GM04503 (cell line): Measurements from ENCODE around the gene SIRT7.

Experiments
- DNase-seq: peaks from one replicate; pipeline ENCODE4 v3.0.0-alpha.2; 2012; ENCODE audit warnings: low read depth

SIRT7 gene

DNA sequence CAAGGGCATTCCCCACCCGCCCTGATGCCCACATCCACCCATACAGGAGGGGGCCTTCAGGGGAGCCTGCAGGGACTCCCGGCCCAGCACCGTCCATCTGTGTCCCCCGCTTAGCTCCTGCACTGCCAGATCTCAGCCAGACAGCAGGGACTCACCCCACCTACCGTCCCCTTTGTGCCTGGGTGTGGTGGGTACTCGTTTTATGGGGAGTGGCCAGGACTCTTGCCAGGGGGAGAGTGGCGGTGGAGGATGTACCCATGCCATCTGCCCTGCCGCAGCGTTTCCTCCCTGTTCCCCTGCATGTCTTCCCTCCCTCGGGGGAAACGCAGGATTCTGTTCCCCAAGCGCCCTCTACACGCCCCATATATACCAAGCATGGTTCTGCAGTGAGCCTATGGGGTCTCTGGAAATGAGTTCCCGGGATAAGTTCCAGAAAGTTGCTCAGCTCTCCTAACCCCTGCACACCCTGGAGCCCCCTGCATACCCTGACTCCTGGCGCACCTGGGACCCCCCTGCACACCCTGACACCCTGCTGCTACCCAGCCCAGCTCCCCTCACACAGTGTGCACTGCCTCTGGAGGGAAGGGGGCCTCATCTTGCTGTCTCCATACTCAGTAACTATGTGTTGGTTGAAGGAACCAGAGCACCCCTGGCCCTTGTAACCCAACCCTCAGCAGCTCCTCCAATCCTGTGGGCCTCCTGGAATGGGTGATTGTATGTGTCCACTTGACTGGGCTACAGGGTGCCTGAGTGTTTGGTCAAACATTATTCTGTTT is 13.8 kb upstream of the SIRT7 start:
- DNase-seq, result no peak

DNA sequence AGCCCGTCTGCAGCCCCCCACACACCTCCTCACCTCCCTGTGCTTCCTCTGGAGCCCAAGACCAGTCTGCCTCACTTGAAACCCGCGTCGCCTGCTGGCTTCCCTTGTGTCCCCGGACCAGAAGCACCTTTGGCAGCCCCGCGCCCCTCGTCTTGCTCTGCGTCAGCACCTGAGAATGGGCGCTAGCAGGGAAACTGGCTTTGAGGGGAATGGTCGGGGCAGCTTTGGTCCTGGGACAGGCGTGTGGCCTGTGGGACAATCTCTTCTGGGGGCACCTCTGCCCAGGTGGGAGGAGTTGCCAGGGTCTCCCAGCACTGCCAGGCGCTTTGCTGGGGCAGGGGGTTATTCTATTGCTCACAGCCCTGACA is 13.2 kb upstream of the SIRT7 start:
- DNase-seq, result no peak

DNA sequence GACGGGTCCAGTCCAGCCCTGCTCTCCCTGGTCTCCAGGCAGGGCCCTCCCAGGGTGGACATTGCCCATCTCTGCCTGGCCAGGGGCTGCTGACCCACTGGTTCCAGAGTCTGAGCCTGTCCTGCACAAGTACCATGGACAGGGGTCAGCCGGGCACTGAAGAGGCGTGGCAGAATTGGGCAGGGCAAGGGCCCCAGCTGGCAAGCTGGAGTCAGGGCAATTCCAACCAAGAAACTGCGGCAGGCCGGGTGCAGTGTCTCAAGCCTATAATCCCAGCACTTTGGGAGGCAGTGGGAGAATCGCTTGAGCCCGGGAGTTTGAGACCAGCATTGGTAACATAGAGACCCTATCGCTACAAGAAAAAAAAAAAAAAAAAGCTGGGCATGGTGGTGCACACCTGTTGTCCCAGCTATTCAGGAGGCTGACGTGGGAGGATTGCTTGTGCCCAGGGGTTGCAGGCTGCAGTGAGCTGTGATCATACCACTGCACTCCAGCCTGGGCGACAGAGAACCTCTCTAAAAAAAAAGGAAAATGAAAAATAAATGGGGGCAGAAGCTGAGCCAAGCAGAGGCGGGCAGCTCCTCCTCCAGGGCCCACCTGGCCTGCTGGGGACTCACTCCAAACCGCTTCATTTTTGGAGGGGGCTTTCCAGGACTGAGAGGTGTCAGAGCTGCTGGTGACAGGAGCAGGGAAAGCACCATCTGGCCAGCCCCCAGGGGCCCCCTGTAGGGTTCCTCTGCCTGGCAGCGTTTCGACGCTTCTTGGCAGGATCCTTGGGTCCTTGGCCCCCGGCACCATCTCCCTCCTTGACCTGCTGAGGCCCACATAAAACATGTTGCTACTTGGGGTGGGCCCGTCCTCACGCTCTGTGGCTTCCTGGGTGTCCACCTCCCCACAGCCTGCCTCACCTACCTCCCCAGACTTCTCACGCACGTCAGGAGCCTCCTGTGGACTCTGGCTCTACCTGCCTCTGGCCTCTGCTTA is 12.5 kb upstream of the SIRT7 start:
- DNase-seq, result no peak

DNA sequence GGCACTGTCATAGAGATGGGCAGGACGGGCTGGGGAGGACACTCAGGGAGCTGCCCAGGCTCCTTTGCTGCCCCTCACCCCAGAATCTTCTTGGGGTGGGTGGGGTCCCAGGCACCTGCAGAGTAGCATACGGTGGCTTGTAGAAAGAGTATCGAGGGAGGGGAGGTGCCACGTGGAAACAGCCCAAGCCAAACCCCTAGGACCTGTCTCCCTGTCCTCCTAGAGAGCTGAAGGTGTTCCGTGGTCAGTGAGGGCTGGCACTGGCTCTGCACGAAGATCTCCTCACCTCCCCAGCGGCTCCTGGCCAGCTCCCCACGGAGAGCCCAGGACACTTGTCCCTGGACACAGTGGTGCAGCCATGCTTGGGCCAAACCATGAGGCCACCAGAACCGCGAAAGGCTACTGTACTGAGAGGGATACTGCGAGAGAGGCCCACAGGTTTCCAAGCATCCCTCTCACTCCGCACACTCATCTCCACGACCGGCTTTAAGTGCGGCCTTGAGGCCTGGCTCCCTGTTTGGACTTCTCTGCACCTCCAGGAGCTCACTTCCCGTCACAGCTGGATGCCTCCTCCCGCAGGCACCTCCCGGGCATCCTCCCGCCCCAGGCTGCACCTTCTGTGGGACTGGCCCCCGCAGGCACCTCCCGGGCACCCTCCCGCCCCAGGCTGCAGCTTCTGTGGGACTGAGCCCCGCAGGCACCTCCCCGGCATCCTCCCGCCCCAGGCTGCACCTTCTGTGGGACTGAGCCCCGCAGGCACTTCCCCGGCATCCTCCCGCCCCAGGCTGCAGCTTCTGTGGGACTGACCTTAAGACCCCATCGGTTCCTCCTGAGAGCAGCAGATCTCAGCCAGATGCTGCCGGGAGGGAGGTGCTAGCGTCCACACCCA is 11.5 kb upstream of the SIRT7 start:
- no peak for DNase-seq

DNA sequence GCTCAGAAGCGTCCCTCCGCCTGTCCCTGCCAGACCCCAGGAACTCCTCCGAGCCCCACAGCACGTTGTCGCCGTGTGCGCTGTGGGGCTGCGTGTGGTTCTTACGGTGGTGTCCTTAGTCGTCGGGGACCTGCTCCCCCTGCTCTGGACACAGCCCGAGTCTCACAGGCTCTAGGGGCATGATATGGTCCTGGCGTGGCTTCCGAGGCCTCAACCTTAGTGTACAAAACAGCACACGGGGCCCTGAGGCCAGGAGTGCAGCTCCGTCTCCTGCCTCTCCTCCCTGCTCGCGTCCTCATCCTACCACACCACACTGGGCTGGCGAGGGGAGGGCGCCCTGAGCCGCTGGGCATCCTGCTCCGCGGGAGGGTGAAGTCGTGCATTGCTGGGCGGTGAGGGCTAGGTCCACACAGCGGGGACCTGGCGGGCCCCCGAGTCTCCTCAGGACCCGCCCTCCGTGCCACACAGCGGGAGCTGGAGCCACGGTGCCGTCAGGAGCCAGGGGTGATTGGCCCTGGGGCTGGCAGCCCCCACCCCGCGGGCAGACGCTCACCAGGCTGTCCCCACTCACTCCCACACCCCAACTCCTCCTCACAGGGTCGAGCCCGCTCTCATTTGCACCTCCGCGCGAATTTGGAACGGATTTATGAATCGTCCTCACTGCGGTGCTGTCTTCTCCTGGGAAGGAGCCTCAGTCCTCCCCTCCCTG is 10.7 kb upstream of the SIRT7 start:
- DNase-seq, result no peak

DNA sequence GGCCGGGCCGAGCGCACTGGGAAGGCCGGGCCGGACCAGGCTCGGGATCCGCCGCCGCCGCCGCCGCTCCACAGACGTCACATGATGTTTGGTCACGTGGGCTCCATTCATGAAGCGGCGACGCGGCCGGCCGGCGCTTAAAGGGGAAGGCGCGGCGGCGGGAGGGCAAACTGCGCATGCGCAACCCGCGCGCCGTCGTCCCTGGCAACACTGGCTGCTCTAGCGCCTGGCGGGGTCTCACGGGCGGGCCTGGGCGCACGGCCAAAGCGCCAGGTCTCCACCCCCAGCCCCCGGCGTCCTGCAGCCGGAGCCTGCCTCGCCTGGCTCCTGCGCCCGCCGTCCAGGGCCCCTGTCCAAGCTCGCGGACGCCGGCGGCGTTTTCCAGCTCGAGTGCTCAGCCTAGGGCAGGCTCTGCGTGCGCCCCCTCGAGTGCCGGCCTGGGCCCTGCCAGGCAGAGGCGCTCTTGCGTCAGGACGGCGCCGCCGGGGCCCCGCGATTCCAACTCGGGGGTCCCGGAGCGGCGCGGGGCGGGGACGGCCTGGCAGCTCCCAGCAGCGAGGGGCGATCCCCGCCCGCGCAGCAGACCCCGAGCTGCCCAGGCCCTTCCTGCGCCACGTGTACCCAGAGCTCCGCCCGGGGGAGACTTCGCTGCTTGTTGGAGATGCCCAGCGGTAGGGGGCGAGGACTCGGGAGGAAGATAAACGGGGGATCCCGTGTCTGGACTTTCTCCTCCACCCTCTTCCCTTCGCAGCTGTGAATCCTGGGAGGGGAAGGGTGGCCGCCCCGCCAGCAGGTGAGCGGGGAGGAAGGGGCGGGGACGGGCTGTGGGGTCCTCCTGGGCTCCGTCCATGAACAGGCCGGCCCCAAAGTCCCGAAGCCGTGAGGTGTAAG is 9.9 kb upstream of the SIRT7 start, which contains the start of gene MAFG:
TSS of gene MAFG (minus strand) at position 83 of the 891 bp plus-strand sequence. CDS start 4,550 bp downstream, outside the sequence.
- no peak for DNase-seq

DNA sequence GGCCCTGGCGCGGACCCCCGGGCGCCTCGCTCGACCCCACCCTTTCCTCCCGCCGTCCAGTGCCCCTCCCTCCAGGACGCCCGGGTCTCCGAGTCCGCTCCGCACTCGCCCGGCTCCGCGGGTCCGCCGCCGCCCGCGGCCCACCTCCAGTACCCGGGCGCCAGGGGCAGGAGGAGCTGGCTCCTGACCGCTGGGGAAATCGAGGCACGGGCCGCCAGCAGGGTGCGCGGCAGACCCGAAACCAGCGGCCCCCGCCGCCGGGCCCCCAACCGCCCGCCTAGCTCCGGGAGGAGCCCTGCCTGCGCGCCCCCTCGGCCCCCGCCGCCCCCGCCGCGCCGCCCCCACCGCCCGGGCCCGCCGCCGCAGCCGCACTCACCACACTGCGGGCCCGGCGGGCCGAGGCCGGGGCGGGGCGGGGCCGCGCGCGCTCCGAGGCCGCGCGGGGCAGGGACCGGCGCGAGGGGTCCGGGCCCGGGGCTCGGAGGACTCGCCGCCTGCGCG is 9.2 kb upstream of the SIRT7 start:
- no peak for DNase-seq

DNA sequence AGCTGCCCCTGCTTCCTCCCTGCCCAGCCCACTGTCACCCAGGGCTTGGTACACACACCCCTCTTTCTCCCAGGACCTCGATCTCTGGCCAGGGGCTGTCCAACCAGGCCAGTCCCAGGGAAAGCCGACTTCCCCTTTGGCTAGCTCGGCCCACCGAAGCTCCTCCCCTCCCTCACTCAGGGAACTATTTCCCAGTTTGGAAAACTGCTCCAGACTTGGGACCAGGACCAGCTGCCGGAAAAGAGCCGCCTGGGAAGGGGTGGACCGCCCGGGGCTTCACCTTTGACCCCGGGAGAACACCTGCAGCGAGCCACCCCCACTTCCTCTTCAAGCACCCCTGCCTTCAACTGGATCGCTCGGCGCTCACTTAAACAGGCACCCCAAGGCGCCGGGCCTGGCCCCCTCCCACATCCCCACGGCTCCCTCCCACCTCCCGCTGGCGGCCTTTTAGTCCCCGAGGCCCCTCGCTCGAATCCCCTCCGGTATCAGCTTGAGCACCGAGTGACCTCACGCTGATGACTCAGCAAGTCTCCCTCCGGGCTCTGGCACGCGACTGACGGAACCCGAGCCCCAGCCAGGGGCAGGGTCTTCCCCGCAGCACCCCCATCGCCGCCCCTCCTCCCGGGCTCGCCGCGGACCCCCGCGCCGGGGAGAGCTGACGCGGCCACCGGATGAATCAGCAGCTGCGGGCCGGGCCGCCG is 8.6 kb upstream of the SIRT7 start:
- peak; percentile 51 for DNase-seq

DNA sequence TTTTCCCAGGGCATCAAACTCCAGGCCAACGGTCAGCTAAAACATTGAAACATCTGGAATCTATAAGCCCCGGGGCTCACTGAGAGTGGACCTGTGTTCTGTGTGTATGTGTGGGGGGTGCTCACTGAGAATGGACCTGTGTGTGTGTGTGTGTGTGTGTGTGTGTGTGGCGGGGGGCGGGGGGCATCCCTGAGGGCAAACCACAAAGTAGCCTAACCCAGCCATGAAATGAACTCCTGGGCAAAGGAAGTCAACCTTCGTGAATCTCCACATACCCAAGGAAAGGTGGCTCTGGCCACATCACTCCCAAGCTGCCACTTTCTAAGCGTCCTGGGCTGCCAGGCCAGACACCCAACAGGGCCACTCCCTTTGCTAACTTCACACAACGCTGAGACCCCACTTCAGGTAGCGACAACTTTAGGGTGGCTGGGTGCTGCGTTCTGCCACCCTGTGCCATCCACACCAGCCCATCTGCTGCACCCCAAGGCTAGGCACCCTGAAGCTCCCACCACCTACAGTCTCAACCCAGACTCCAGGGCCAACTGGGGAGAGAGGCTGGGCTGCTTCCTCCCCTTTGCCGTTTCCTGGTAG is 8.0 kb upstream of the SIRT7 start:
- no peak for DNase-seq

DNA sequence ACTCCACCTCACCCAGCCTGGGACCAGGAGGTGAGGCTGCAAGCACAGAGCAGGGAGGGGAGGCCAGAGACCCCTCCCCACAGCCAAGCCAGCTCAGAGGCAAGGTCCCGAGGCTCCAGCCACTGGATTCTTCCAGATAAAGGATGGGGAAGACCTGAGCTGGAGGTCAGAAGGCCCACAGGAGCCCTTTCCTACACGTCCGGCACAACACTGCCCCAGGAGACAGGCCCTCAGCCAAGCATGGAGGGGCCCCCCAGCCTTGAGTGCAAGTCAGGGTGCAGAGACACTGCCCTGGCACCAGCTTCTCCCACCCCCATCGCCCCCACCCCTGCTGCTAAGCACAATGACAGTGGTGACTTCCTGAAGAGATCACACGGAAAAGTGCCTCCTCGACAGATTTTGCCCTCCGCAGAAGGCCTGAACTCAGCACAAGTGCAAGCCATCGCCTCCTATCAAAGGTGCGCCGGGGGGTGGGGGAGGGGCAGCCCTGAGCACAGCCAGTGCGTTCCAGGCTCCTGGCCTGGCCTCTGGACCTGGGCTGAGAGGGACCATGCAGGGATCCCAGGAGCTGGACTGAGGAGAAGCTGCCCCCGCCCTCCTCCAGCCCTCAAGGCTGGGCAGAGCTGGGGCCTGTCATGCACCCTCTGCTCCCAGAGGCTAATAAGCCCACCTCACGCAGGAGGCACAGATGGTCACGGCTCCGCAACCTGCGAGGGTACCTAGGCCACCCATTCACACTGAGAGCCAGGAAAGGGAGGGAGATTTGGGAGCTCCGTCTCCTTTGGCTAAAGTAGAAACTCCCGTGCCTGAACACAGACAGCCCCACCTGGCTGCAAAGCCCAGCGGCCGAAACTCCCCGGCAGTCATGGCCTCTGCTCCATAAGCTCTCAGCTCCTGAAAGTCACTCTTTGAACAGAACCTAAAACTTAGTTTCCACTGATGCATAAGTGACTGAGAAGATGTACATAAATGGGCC is 6.9 kb upstream of the SIRT7 start:
- no peak for DNase-seq

DNA sequence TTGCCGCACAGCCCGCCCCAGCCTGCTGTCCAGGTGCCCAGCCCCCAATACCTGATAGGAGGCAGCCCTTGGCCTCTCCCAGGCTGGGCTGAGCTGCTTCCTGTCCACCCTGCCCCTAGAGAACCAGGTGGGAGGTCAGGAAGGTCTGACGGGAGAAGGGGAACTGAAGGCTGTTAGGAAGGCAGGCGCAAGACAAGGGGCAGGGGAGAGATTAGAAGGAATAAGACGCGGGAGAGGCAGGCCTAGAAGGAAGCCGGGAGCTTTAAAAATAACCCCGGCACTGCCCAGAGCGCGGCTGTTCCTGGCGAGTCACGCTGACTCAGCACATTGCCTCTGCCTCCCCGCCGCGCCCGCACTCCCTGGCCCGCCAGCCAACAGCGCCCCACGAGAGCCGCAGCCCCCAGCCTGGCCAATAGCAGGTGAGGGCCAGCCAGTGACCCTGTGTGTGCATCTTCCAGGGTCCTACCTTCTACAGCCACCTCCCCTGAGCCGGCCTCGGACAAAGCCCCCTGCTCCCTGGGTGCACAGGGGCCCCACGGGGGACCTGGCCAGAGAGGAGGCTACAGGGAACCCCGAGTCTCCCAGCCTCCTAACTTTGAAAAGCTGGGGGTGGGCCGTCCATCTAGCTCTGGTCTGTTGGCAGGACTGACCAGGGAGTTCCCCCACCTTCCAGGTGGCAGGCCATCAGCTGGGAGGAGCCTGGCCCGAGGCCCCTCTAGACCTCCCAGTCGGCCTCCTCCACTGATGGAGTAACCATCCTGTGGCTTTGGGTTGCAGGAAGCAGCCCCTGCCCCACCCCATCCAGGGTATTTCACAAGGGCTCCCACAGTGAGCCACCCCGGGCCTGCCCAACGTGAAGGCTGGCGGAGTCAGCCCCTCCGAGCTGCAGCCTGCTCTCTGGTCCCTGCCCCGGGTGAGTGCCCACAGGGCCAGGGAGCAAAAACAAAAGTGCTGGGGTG is 5.6 kb upstream of the SIRT7 start:
- DNase-seq, result no peak

DNA sequence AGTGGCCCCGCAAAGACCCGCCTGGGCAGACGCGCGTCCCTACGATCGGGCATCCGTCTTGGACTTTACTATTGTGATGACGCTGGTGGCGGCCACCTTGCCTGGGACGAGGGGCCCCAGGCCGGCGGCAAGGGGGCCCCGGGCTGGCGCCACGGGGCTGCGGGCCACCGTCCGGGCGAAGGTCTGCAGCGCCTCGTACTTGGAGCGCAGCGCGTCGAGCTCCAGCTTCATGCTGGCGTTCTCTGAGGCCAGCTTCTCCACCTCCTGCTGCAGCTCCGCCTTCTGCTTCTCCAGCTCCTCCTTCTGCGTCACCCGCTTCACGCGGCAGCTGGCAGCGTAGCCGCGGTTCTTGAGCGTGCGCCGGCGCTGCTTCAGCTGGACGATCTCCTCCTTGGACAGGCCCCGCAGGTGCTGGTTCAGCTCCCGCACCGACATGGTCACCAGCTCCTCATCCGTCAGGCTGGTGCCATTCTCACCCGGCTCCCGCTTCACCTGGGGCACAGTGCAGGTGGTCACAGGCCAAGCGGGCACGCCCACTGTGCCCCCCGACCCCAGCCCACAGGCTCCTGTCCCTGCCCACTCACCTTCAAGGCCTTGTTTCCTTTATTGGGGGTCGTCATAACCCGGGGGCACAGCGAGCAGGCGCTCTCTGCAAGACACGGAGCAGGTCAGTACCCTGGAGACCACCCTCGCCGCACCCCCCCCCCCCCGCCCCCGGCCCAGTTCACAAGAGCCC is 4.8 kb upstream of the SIRT7 start:
- DNase-seq, result no peak

DNA sequence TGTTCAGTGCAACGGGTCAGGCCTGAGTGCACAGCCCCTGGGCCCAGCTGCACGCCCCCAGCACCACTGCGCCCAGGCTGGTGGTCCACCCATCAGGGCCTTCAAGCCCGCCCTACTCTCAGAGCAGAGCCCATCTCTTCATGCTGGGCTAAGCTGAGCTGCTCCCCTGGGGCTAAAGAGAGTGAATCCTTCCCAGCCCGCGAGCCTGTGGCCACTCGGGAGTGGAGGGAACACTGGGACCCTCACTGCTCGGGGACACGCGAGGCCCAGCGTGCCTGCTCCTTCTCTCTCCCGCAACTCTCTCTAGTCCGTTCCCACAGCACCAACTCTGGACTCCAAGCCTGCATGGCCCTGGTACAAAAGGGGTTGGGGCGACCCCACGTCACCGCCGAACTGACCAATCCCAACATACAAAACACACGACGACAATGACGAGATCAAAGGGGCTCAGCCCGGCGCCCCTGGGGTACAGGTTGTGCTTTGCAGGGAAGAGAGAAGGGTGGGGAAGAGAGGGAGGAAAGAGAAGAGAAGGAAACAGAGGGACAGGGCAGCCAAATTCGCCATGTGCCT is 4.1 kb upstream of the SIRT7 start:
- DNase-seq, result no peak

DNA sequence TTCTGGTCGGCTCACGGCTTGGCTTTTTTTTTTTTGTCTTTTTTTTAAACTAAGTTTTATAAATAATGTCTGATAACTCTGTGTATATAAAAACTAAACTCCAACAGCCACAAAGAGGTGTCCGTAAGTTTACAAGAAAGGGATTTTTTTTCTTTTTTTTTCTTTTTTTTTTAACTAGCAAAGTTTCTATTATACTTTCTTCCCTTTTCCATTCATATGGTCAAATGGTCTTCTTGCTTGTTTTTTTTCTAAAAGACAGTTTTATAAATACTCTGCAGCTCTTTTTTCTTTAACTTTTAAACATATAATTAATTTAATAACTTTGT is 3.5 kb upstream of the SIRT7 start:
- no peak for DNase-seq

DNA sequence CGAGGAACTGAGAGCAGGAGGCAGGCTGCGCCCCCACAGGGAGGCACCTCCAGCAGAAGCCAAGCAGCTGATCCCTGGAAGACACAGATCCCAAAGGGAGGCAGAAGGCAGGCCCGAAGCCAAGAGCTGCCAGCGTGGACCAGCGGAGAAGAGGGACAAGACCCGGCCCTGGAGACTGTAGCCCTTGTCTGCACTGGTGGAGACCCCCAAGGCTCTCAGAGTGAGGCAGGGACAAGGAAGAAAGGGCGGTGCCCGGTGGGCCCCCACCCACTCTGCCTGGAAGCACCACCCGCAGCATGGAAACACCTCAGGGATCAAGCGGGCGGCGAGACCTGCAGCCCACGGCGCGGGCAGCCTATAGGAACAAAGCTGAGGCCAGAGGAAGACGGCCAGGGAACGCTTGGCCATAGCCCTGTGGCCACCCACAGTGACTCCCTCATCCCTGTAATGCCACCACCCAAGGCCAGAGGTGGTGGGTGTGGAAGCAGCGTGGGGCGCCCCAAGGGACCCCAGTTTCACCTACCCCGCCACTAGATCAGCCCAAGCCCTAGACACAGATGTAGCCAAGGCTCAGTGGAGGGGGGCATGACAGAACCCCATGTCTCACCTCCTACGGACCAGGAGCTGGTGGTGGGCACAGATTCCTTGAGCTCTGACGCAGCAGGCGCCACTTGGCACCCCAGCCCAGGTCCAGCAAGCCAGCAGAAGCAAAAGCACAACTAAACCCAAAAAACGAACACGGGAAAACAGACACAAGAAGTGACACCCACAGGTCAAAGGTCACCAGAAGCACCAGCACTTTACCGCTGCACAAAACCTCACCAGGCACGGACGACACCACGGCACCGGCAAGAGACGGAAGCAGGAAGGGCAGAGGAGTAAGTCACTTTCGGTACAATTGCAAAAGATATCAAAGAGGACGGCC is 2.9 kb upstream of the SIRT7 start:
- no peak for DNase-seq
